Lower lobe of right lung (tissue), 2 donors: ENCODE measurements around the gene CACNA1E. TPM values are rescaled to one million over a fixed set of nuclear protein-coding genes. Genes with fewer than 3 reads are reported as not detected.

Experiments
- ATAC-seq, 2 donors: fragments of 200-7000 bp; cut with Tn5 transposase; one replicate each; pipeline ENCODE4 v1.9.1; 2020 to 2022; ENCODE audit warnings: mild to moderate bottlenecking in 2 of 2, moderate library complexity in 2 of 2
- DNase-seq: peaks from one replicate; pipeline ENCODE4 v3.0.0-alpha.2; 2020
- H3K27ac ChIP-seq: fragments of 200-600 bp; one replicate; pipeline ENCODE4 v1.8.0; 2022
- H3K27me3 ChIP-seq: fragments of 200-600 bp; one replicate; pipeline ENCODE4 v1.8.0; 2022; ENCODE audit warnings: low read depth
- H3K36me3 ChIP-seq: fragments of 200-600 bp; one replicate; pipeline ENCODE4 v1.8.0; 2022; ENCODE audit warnings: mild to moderate bottlenecking
- H3K4me1 ChIP-seq: fragments of 200-600 bp; one replicate; pipeline ENCODE4 v1.8.0; 2022
- H3K4me3 ChIP-seq: fragments of 200-600 bp; one replicate; pipeline ENCODE4 v1.8.0; 2022; ENCODE audit warnings: mild to moderate bottlenecking
- H3K9me3 ChIP-seq: fragments of 200-600 bp; one replicate; pipeline ENCODE4 v1.8.0; 2022
- CTCF ChIP-seq: fragments of 200-600 bp; IDR thresholded peaks from one replicate; pipeline ENCODE4 v1.8.0; 2022; ENCODE audit warnings: antibody characterized with exemption, mild to moderate bottlenecking
- intact Hi-C: fragments of 100-400 bp; cut with DNase I; formaldehyde crosslinking; loops from one replicate; pipeline ENCODE4 v1.11.0; 2022
- total RNA-seq: library from RNA; stranded (reverse); fragmentation: NEBNext Ultra II Directional; extraction: Animal tissue kit (Norgen Biotek cat#: 25700); gene quantifications from one replicate; pipeline ENCODE4 v1.2.1, GENCODE V29; 2021
- donor health status: DM: no; HTN: yes; CAD: no; lungs with severe emphysema.

The CACNA1E gene
- total RNA-seq, 1 donor from 2014 or later, result 0.27 TPM

DNA sequence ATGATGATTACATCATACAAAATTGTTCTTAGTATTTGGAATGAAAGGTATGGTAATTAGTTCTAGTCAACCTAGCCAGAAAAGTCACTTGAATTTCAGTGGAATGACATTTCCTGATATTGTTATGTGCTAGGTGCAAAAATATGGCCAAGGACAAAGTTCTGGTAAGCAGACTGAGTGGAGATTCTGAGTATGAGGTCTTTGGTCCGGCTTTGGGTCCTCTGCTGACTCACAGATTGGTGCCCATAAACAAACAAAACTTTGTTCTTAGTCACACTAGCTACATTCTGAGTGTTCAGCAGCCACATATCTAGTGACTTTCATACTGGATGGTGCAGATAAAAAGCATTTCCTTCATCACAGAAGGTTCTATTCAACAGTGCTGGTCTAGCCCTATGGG is 372.1 kb downstream of the CACNA1E start:
- Histone ChIP-seq H3K4me1 (no peaks in the 10 kb centered on the region), H3K9me3 (peaks cover 11% of the 10 kb centered on the region), H3K27ac (no peak overlapping the region), H3K36me3 (no peaks in the 10 kb centered on the region), H3K4me3 (no peak overlapping the region), H3K27me3 (no peaks in the 10 kb centered on the region)
- no peak for ATAC-seq
- intact Hi-C loops, result no loop called here
- no peak for TF ChIP-seq CTCF
- DNase-seq, result no peak
